Stimulated activated effector memory CD8-positive, alpha-beta T cell treated with anti-CD3 and anti-CD28 coated beads, Interleukin-12 subunit alpha, Interleukin-12 subunit beta, amount 100 ng/mL, for 72 hours (primary cell): Measurements from ENCODE around the gene MOGAT3.
"Not testable (repeated sequence)": the region's sequence is repeated elsewhere in the genome, so short reads cannot be mapped to it uniquely, and the experiment has no call there.

ENCODE experiments used
- ATAC-seq: fragments of 150-1000 bp; cut with Tn5 transposase; 2 replicates; pipeline ENCODE4 v1.10.0; 2021
- DNase-seq, 2 donors: peaks; one replicate each; pipeline ENCODE4 v3.0.0; 2021 to 2022; ENCODE audit warnings: low spot score in 2 of 2
- H3K27ac Mint-ChIP-seq: one replicate; pipeline ENCODE4 v1.8.0; 2022; ENCODE audit warnings: mild to moderate bottlenecking, mixed read lengths
- H3K36me3 Mint-ChIP-seq: one replicate; pipeline ENCODE4 v1.8.0; 2022; ENCODE audit warnings: mild to moderate bottlenecking, mixed read lengths
- H3K4me1 Mint-ChIP-seq: one replicate; pipeline ENCODE4 v1.8.0; 2022; ENCODE audit warnings: mixed read lengths
- H3K4me3 Mint-ChIP-seq: one replicate; pipeline ENCODE4 v1.8.0; 2022; ENCODE audit warnings: mild to moderate bottlenecking, mixed read lengths
- H3K9me3 Mint-ChIP-seq: one replicate; pipeline ENCODE4 v1.8.0; 2022; ENCODE audit warnings: mixed read lengths

Gene MOGAT3

GRCh38 chr7:101217388-101218235 is 16.8 kb upstream of the MOGAT3 start, which contains the start of the genes PLOD3 and ZNHIT1:
Gene PLOD3 (minus strand): TSS chr7:101217581. CDS start chr7:101217274, 307 bp downstream.
Gene ZNHIT1 (plus strand): TSS chr7:101218165. CDS start chr7:101218196, 31 bp downstream.
- Mint-ChIP-seq H3K4me3 (peak within 1 kb of the TSS; percentile 98), H3K9me3 (no peaks in the 10 kb centered on the region), H3K27ac (peak within 1 kb of the TSS; percentile 97), H3K4me1 (peaks cover 60% of the 10 kb centered on the region), H3K36me3 (peaks cover 75% of the 10 kb centered on the region)
- DNase-seq (peak; percentile 87 to 97), ATAC-seq (peak; percentile 82)

- Mint-ChIP-seq H3K27ac (peak overlapping the region; percentile 97), H3K9me3 (no peaks in the 10 kb centered on the region), H3K36me3 (peaks cover 73% of the 10 kb centered on the region), H3K4me3 (peak overlapping the region; percentile 98), H3K4me1 (peaks cover 54% of the 10 kb centered on the region)
- ATAC-seq, result peak; percentile 4
- no peak for DNase-seq
Measured at GRCh38 chr7:101216860-101217387, 16.1 kb upstream of the MOGAT3 start.

- Mint-ChIP-seq H3K27ac (peak overlapping the region; percentile 97), H3K9me3 (no peaks in the 10 kb centered on the region), H3K4me3 (peak overlapping the region; percentile 98), H3K36me3 (peaks cover 70% of the 10 kb centered on the region), H3K4me1 (peaks cover 47% of the 10 kb centered on the region)
- DNase-seq (no peak), ATAC-seq (no peak)
Measured at GRCh38 chr7:101216001-101216859, 15.4 kb upstream of the MOGAT3 start.

- H3K9me3 Mint-ChIP-seq, result no peaks in the 10 kb centered on the region
- DNase-seq, result no peak
Measured at GRCh38 chr7:101212014-101212413, 11.2 kb upstream of the MOGAT3 start.

GRCh38 chr7:101211501-101211900 is 10.7 kb upstream of the MOGAT3 start:
- Mint-ChIP-seq H3K9me3 (no peaks in the 10 kb centered on the region), H3K4me3 (no peak overlapping the region), H3K36me3 (peaks cover 75% of the 10 kb centered on the region), H3K4me1 (peaks cover 10% of the 10 kb centered on the region), H3K27ac (peak overlapping the region; percentile 58)
- ATAC-seq (no peak), DNase-seq (no peak)

More at GRCh38 chr7:101212014-101212413, 11.2 kb upstream of the MOGAT3 start:
- peaks cover 15% of the 10 kb centered on the region for H3K4me1 Mint-ChIP-seq
- H3K4me3 Mint-ChIP-seq, result no peak overlapping the region
- H3K27ac Mint-ChIP-seq, result peak overlapping the region; percentile 58
- ATAC-seq, result no peak
- H3K36me3 Mint-ChIP-seq, result peaks cover 78% of the 10 kb centered on the region

GRCh38 chr7:101210143-101210542 is 9.3 kb upstream of the MOGAT3 start:
- Mint-ChIP-seq H3K9me3 (no peaks in the 10 kb centered on the region), H3K36me3 (peaks cover 63% of the 10 kb centered on the region), H3K4me3 (no peak overlapping the region), H3K27ac (no peak overlapping the region), H3K4me1 (no peaks in the 10 kb centered on the region)
- ATAC-seq (no peak), DNase-seq (no peak)

GRCh38 chr7:101208794-101209193 is 8.0 kb upstream of the MOGAT3 start:
- H3K27ac Mint-ChIP-seq, result no peak overlapping the region
- no peak overlapping the region for H3K4me3 Mint-ChIP-seq
- no peak for DNase-seq
- no peaks in the 10 kb centered on the region for H3K9me3 Mint-ChIP-seq
- H3K36me3 Mint-ChIP-seq, result peaks cover 52% of the 10 kb centered on the region
- ATAC-seq, result no peak
- peaks cover 3% of the 10 kb centered on the region for H3K4me1 Mint-ChIP-seq

GRCh38 chr7:101207459-101207858 is 6.6 kb upstream of the MOGAT3 start:
- Mint-ChIP-seq H3K27ac (no peak overlapping the region), H3K9me3 (no peaks in the 10 kb centered on the region), H3K4me1 (peaks cover 7% of the 10 kb centered on the region), H3K36me3 (peaks cover 44% of the 10 kb centered on the region), H3K4me3 (no peak overlapping the region)
- ATAC-seq, result no peak
- no peak for DNase-seq

GRCh38 chr7:101206665-101207042 is 5.8 kb upstream of the MOGAT3 start:
- H3K4me1 Mint-ChIP-seq, result peaks cover 7% of the 10 kb centered on the region
- no peak overlapping the region for H3K4me3 Mint-ChIP-seq
- peaks cover 40% of the 10 kb centered on the region for H3K36me3 Mint-ChIP-seq
- no peaks in the 10 kb centered on the region for H3K9me3 Mint-ChIP-seq
- ATAC-seq, result no peak
- no peak overlapping the region for H3K27ac Mint-ChIP-seq
- DNase-seq, result no peak

- ATAC-seq (no peak), DNase-seq (no peak)
- no peak overlapping the region for H3K27ac Mint-ChIP-seq
- H3K4me1 Mint-ChIP-seq, result peaks cover 12% of the 10 kb centered on the region
- no peak overlapping the region for H3K4me3 Mint-ChIP-seq
- no peaks in the 10 kb centered on the region for H3K9me3 Mint-ChIP-seq
- H3K36me3 Mint-ChIP-seq, result peaks cover 34% of the 10 kb centered on the region
Measured at GRCh38 chr7:101205901-101206664, 5.2 kb upstream of the MOGAT3 start.

GRCh38 chr7:101203740-101204738 is 3.2 kb upstream of the MOGAT3 start:
- peak overlapping the region; percentile 21 for H3K4me3 Mint-ChIP-seq
- not testable (repeated sequence) for H3K9me3 Mint-ChIP-seq, DNase-seq, ATAC-seq
- peaks cover 17% of the 10 kb centered on the region for H3K4me1 Mint-ChIP-seq
- peaks cover 14% of the 10 kb centered on the region for H3K36me3 Mint-ChIP-seq
- peak overlapping the region; percentile 49 for H3K27ac Mint-ChIP-seq

- no peak overlapping the region for H3K27ac Mint-ChIP-seq
- H3K9me3 Mint-ChIP-seq, result no peaks in the 10 kb centered on the region
- H3K4me3 Mint-ChIP-seq, result no peak overlapping the region
- H3K36me3 Mint-ChIP-seq, result peaks cover 2% of the 10 kb centered on the region
- H3K4me1 Mint-ChIP-seq, result peaks cover 17% of the 10 kb centered on the region
- ATAC-seq, result no peak
- DNase-seq, result no peak
Measured at GRCh38 chr7:101202603-101202918, 1.7 kb upstream of the MOGAT3 start.

- Mint-ChIP-seq H3K27ac (no peak overlapping the region), H3K4me3 (peak overlapping the region; percentile 37), H3K36me3 (no peaks in the 10 kb centered on the region), H3K9me3 (no peaks in the 10 kb centered on the region), H3K4me1 (peaks cover 17% of the 10 kb centered on the region)
- ATAC-seq (peak; percentile 31), DNase-seq (no peak)
Measured at GRCh38 chr7:101201695-101202602, 1.1 kb upstream of the MOGAT3 start.
